Testis (tissue), 3 donors: Measurements from ENCODE around the gene MTRFR. TPM values are rescaled to one million over a fixed set of nuclear protein-coding genes. Genes with fewer than 3 reads are reported as not detected.

Experiments
- DNase-seq: peaks from one replicate; pipeline ENCODE4 v3.0.0-alpha.2; 2019
- H3K27ac ChIP-seq, 2 donors: fragments of 200-600 bp; sonication (generic); one replicate each; pipeline ENCODE4 v1.5.1; 2019
- H3K27me3 ChIP-seq: fragments of 200-600 bp; sonication (generic); one replicate; pipeline ENCODE4 v1.5.1; 2019
- H3K36me3 ChIP-seq: fragments of 200-600 bp; sonication (generic); one replicate; pipeline ENCODE4 v1.5.1; 2017; ENCODE audit warnings: low read depth; ENCODE audit errors: missing control alignments
- H3K4me1 ChIP-seq: fragments of 200-600 bp; sonication (generic); one replicate; pipeline ENCODE4 v1.5.1; 2019
- H3K4me3 ChIP-seq, 2 donors: fragments of 200-600 bp; sonication (generic); one replicate each; pipeline ENCODE4 v1.5.1; 2017 to 2019
- H3K9me3 ChIP-seq: fragments of 200-600 bp; sonication (generic); one replicate; pipeline ENCODE4 v1.5.1; 2017
- CTCF ChIP-seq, 3 experiments: fragments of 450-650 bp in 2 of 3; fragments of 200-600 bp in 1 of 3; sonication (generic) in 1 of 3; IDR thresholded peaks; one replicate each; pipeline ENCODE4 v1.5.1; 2016 to 2019; ENCODE audit warnings: antibody characterized with exemption in 3 of 3, mild to moderate bottlenecking in 2 of 3, moderate library complexity in 1 of 3
- POLR2A ChIP-seq: fragments of 450-650 bp; IDR thresholded peaks from one replicate; pipeline ENCODE4 v1.6.1; 2017; ENCODE audit warnings: antibody characterized with exemption, mild to moderate bottlenecking, moderate library complexity
- WGBS, 2 donors: methylation state at CpG; one replicate each; pipeline ENCODE4 v1.1.5; 2018; 5-methylcytosine and 5-hydroxymethylcytosine counted together
- intact Hi-C: fragments of 100-400 bp; cut with DNase I; formaldehyde crosslinking; loops from one replicate; pipeline ENCODE4 v1.15.1; 2023; ENCODE audit warnings: low total_unique reads
- polyA plus RNA-seq: library from polyadenylated mRNA; stranded (reverse); fragments of 350-450 nt; fragmentation: Illumina TruSeq; extraction: RNeasy Lipid Tissue Mini Kit (QIAGEN cat#74804); gene quantifications from one replicate; pipeline ENCODE4 v1.2.3, GENCODE V29; 2014; ENCODE audit warnings: low read depth, low replicate concordance; ENCODE audit not compliant: insufficient read depth
- total RNA-seq, 2 donors: library from RNA; depleted of rRNA; stranded (reverse); fragments of >200 nt; gene quantifications; one replicate each; pipeline ENCODE4 v1.2.3, GENCODE V29; 2016

MTRFR gene
- total and polyA plus RNA-seq, 3 donors from 2014 or later, result 21.1 to 23.6 (median 21.3) TPM

DNA sequence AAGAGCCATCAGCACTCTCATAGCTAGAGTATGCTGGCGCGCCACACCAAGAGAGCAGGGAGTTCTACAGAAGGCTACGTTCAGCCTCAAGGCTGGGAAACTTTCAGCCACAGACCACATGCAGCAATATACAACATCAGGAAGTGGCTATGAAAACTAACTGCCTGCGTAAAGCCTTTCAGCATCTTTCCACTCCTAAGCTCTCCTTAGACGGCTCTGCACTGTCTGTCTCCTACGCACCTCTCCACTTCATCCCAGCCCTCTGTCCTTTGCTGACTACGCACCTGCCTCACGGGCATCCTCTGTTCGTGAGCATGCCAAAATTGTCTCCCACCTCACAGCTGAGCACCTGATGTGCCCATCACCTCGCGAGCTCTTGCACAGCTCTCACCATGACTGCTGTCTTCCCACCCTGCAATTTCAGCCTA, 10.0 kb upstream of the MTRFR start:
- Histone ChIP-seq H3K27ac (no peak overlapping the region), H3K4me1 (peaks cover 4% of the 10 kb centered on the region), H3K4me3 (no peak overlapping the region), H3K9me3 (no peaks in the 10 kb centered on the region), H3K27me3 (no peaks in the 10 kb centered on the region), H3K36me3 (no peaks in the 10 kb centered on the region)
- intact Hi-C loops, result no loop called here
- WGBS, 2 donors, result 86 to 87% methylated on average over 11 of the region's 11 CpGs
- TF ChIP-seq POLR2A (no peak), CTCF (IDR thresholded peaks at IDR 0.05) (no peak)
- DNase-seq, result peak; percentile 23

GRCh38 chr12:123225443-123225842, 7.8 kb upstream of the MTRFR start:
- TF ChIP-seq POLR2A (no peak), CTCF (IDR thresholded peaks at IDR 0.05) (no peak)
- H3K36me3 ChIP-seq, result no peaks in the 10 kb centered on the region
- 72 to 86% methylated on average over 2 of the region's 2 CpGs for WGBS, 2 donors

DNA sequence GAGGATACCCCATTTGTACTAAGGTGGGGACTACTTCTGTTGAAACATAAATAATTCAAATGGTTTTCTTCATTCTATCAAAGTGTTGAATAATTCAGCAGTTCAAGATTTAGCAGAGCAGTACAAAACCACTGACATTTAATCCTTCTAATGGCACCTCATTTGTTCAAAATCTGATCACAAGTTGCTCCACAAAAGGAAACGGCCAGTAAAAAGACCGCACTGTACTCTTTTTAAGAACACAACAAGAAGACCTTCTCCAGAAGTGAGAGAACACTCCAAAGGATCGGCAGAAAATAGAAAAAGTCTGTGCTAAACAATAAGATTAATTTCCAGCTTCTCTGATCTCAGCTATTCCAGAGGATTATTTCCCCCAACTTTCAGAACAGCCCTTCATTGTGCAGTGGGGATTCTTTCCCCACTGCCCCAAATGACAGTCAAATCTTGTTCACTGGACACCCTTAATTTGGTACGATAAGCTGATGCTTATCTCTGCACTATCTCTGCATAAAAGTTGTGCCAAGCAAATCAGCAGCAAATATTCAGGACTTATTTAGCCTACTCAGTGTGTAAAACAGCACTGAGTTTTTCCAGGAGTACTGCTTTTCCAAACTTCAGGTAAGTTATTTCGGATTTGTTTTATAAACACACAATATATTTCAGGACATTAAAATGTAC, 5.5 kb upstream of the MTRFR start:
- Histone ChIP-seq H3K4me1 (peaks cover 12% of the 10 kb centered on the region), H3K9me3 (no peaks in the 10 kb centered on the region), H3K4me3 (no peak overlapping the region), H3K27ac (no peak overlapping the region), H3K27me3 (no peaks in the 10 kb centered on the region), H3K36me3 (no peaks in the 10 kb centered on the region)
- DNase-seq, result no peak
- no peak for TF ChIP-seq POLR2A
- TF ChIP-seq CTCF (IDR thresholded peaks at IDR 0.05), result no peak
- intact Hi-C loops, result no loop called here
- 47 to 56% methylated on average over 5 of the region's 5 CpGs for WGBS, 2 donors

More at GRCh38 chr12:123225443-123225842, 7.8 kb upstream of the MTRFR start:
- no peak overlapping the region for H3K27ac ChIP-seq
- no peaks in the 10 kb centered on the region for H3K27me3 ChIP-seq
- no peaks in the 10 kb centered on the region for H3K9me3 ChIP-seq
- peaks cover 4% of the 10 kb centered on the region for H3K4me1 ChIP-seq
- intact Hi-C loops, result no loop called here
- no peak overlapping the region for H3K4me3 ChIP-seq
- no peak for DNase-seq

- no peaks in the 10 kb centered on the region for H3K9me3 ChIP-seq
- H3K36me3 ChIP-seq, result no peaks in the 10 kb centered on the region
- intact Hi-C loops, result no loop called here
- 76 to 89% methylated on average over 3 of the region's 3 CpGs for WGBS, 2 donors
- H3K4me3 ChIP-seq, result no peak overlapping the region
- peaks cover 15% of the 10 kb centered on the region for H3K4me1 ChIP-seq
- no peaks in the 10 kb centered on the region for H3K27me3 ChIP-seq
- DNase-seq, result no peak
- H3K27ac ChIP-seq, result no peak overlapping the region
- no peak for TF ChIP-seq CTCF (IDR thresholded peaks at IDR 0.05)
- TF ChIP-seq POLR2A, result no peak
These were observed 4.2 kb upstream of the MTRFR start for GRCh38 chr12:123229051-123229450.

GRCh38 chr12:123231931-123232330, 1.3 kb upstream of the MTRFR start:
- no peaks in the 10 kb centered on the region for H3K9me3 ChIP-seq
- no peak for DNase-seq
- peaks cover 24% of the 10 kb centered on the region for H3K4me1 ChIP-seq
- no peak for TF ChIP-seq POLR2A
- TF ChIP-seq CTCF (IDR thresholded peaks at IDR 0.05), result no peak
- peak overlapping the region; percentile 75 to 79 for H3K4me3 ChIP-seq
- no peaks in the 10 kb centered on the region for H3K36me3 ChIP-seq
- 18 to 22% methylated on average over 5 of the region's 5 CpGs for WGBS, 2 donors
- H3K27me3 ChIP-seq, result no peaks in the 10 kb centered on the region
- peak overlapping the region in 1 of 2 donors; percentile 93 for H3K27ac ChIP-seq
- intact Hi-C loops, result loop anchor here (5.0 to 10.0 kb wide), 2 partner anchors 187 to 250 kb away; partner anchors contain the start of gene ARL6IP4
